ENCODE data around the gene ABCA9. TPM values are rescaled to one million over a fixed set of nuclear protein-coding genes. Genes with fewer than 3 reads are reported as not detected.
"Not testable (repeated sequence)": the region's sequence is repeated elsewhere in the genome, so short reads cannot be mapped to it uniquely, and the experiment has no call there.

The ABCA9 gene
- total RNA-seq, 8 experiments from 2014 or later, result 0.09 to 29.2 (median 0.82) TPM

DNA sequence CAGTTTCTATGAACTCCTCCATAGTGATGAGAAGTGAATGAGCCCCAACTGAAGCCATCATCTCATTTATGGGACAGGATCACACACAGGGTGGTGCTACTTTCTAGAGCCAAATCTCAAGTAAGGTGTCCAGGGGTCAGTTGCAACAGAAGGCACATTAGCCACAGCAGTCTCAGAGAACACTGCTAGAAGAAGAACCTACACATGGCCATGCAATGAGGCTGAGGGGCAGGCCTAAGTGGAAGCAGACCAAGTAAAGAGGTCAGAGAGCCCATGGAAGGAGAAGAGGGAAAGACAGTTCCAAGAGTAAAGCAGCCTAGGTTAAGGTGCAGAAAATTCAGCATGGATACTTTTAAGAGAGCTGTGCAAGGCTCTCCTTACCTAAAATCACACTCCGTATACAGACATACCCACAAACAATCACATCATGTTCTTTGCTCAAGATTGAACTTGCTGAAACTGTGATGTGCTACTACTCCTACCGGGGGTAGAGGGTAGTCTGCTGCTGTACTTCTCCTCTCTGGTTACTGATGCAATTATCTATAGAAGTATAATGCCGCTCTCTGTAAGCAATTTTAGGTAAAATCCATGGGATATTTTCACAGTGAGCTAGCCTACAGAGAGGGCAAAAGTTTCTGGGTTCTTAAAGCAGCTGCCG, 107.3 kb downstream of the ABCA9 start:
- H3K4me1 ChIP-seq (replicated peaks in 1 of 2), result no peaks in the 10 kb centered on the region
- in situ Hi-C loops (cut with MboI; ENCODE audit: low pct_unique_long_range_greater_than_20kb in 2 of 9, low sequenced_read_pairs in 9 of 9, unreplicated experiment in 9 of 9), result loop anchor here in 4 of 9 experiments (25.0 kb wide), 2 partner anchors 166 to 284 kb away; partner anchors contain the start of gene ABCA10 (in 2 of the 4)
- no peak for ATAC-seq (replicated peaks in 6 of 8)
- no peak overlapping the region for H3K4me3 ChIP-seq
- H3K27ac ChIP-seq, result no peak overlapping the region
- 28 to 97% (median 92%) methylated on average over 1 to 4 of the region's 4 CpGs; no CpG with 5 or more reads in 3 of the 10 experiments for WGBS, 10 experiments

DNA sequence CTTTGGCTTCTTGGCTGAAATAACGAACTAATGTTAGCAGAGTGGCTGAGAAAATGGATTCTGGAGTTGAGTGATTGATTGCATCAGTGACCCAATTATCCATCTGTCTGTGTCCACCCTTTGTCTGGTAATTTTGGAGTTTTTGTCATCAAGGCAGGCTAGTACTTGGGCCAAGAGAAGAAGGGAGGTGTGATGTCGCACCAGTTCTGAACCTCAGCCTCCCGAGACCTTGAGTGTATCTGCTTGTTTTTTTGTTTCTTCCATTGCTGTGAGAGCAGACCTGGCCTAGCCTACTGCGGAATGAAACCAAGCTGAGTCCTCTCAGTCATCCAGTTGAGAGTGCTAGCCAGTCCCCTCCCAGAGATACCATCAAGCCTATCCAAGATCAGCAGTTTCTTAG, 110.0 kb downstream of the ABCA9 start:
- 39 to 96% (median 72%) methylated on average over 1 to 4 of the region's 4 CpGs; no CpG with 5 or more reads in 1 of the 10 experiments for WGBS, 10 experiments
- H3K4me3 ChIP-seq, result no peak overlapping the region
- H3K27ac ChIP-seq, result no peak overlapping the region
- ATAC-seq (replicated peaks in 6 of 8), result no peak
- H3K4me1 ChIP-seq (replicated peaks in 1 of 2), result no peaks in the 10 kb centered on the region
- in situ Hi-C loops (cut with MboI; ENCODE audit: low pct_unique_long_range_greater_than_20kb in 2 of 9, low sequenced_read_pairs in 9 of 9, unreplicated experiment in 9 of 9), result loop anchor here in 4 of 9 experiments (25.0 kb wide), 2 partner anchors 163 to 287 kb away; partner anchors contain the start of gene ABCA10 (in 2 of the 4)

DNA sequence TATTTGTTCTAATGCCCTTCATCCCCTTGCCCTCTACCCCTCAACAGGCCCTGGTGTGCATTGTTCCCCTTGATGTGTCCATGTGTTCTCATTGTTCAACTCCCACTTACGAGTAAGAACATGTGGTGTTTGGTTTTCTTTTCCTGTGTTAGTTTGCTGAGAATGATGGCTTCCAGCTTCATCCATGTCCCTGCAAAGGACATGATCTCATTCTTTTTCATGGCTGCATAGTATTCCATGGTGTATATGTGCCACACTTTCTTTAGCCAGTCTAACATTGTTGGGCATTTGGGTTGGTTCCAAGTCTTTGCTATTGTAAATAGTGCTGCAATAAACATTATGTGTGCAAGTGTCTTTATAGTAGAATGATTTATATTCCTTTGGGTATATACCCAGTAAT, 112.9 kb downstream of the ABCA9 start:
- H3K4me1 ChIP-seq (replicated peaks in 1 of 2); ATAC-seq (replicated peaks in 6 of 8); H3K27ac ChIP-seq; in situ Hi-C loops (cut with MboI; ENCODE audit: low pct_unique_long_range_greater_than_20kb in 2 of 9, low sequenced_read_pairs in 9 of 9, unreplicated experiment in 9 of 9); H3K4me3 ChIP-seq: not testable (repeated sequence)
- 60 to 100% (median 89%) methylated on average over 1 of the region's 1 CpG; no CpG with 5 or more reads in 3 of the 10 experiments for WGBS, 10 experiments

DNA sequence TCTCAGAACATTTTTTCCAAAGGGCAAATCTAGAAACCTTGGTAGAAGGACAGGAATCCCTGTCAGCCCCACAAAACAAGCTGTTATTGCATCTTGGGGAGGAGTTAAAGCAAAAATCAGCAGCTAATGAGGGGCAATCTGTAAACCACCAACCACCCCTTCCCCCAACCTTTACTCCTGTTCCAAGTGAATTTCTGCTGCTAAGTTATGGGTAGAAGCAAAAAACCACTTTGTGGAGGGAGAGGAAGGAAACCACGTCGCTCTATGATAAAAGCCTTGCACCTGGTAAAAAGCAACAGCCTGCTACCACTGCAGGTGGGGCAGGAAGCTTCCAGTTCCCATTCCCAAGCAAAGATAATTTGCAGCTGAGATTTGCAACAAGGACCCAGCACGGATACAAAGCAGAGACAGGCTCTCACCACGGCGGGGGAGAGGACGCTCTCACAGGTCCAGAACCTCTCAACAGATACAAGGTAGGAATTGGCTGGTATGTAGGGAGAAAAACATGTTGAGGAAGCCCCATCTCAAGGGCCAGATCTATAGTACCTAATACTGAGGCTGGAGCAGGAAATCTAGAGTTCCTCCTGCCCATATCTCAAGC, 116.2 kb downstream of the ABCA9 start:
- 83 to 94% (median 91%) methylated on average over 5 to 6 of the region's 6 CpGs; no CpG with 5 or more reads in 6 of the 10 experiments for WGBS, 10 experiments
- Histone ChIP-seq H3K4me3 (no peak overlapping the region), H3K4me1 (replicated peaks in 1 of 2) (no peaks in the 10 kb centered on the region), H3K27ac (no peak overlapping the region)
- in situ Hi-C loops (cut with MboI; ENCODE audit: low pct_unique_long_range_greater_than_20kb in 2 of 9, low sequenced_read_pairs in 9 of 9, unreplicated experiment in 9 of 9), result no loop called here
- ATAC-seq (replicated peaks in 6 of 8), result no peak

DNA sequence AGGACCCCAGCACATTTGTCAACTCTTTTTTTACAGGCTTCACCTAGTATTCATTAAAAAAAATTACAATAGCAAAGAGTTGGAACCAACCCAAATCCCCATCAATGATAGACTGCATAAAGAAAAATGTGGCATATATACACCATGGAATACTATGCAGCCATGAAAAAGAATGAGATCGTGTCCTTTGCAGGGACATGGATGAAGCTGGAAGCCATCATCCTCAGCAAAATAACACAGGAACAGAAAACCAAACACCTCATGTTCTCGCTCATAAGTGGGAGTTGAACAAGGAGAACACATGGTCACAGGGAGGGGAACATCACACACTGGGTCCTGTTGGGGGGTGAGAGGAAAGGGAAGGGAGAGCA, 116.9 kb downstream of the ABCA9 start:
- in situ Hi-C loops (cut with MboI; ENCODE audit: low pct_unique_long_range_greater_than_20kb in 2 of 9, low sequenced_read_pairs in 9 of 9, unreplicated experiment in 9 of 9); H3K4me3 ChIP-seq; H3K27ac ChIP-seq; ATAC-seq (replicated peaks in 6 of 8); H3K4me1 ChIP-seq (replicated peaks in 1 of 2): not testable (repeated sequence)
- 33 to 100% (median 95%) methylated on average over 1 to 2 of the region's 2 CpGs; no CpG with 5 or more reads in 4 of the 10 experiments for WGBS, 10 experiments

DNA sequence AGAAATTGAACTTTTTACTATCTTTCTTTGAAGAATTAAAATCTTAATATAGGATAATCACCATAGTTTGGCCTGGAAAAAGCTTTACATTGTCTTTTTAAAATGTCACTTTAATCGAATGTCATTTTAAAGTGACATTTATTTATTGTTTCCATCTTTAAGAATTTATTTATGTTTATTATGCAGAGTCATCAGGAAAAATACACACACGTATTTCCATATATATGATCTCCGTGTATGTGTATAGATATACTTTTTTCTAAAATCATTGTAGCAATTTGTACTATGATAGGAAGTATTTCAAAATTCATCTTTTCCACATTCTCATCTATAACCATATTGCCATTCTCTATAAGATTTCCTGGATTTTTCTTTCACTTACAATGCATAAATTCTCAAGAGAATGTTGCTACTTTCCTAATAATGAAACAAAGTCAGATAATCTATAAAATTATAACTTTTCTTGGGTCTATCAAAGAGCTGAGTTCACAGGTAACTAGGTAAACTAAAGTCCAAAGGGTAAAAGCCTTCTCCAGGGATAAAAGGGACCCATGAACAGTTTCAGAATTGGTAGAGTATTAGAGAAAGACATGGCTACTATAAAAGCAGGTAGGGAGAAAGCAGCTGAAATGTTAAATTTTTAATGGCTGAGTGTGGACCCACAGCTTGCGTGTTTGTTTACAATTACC, 117.5 kb downstream of the ABCA9 start:
- Histone ChIP-seq H3K4me1 (replicated peaks in 1 of 2) (no peaks in the 10 kb centered on the region), H3K27ac (no peak overlapping the region), H3K4me3 (no peak overlapping the region)
- no peak for ATAC-seq (replicated peaks in 6 of 8)
- in situ Hi-C loops (cut with MboI; ENCODE audit: low pct_unique_long_range_greater_than_20kb in 2 of 9, low sequenced_read_pairs in 9 of 9, unreplicated experiment in 9 of 9), result no loop called here
- WGBS, 10 experiments, result 40 to 100% (median 74%) methylated on average over 2 to 4 of the region's 4 CpGs

DNA sequence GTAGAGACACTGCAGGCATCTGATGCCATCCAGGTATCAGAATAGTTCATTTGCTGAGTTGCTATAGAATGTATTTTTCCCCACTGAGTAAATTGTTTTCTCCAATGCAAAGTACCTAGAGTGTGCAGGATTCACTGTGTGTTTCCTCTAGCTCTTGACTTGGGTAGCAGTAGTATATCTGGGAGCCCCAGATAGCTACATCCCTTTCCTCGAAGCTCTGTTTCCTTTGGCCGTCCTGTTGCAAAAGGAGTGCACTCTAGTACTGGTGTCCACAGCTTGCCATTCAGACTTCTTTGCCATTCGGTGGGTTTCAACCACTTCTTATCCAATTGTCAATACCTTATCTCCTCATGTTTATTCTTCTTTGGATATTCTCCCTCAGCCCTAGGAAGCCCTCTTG, 118.3 kb downstream of the ABCA9 start:
- H3K4me1 ChIP-seq (replicated peaks in 1 of 2), result no peaks in the 10 kb centered on the region
- in situ Hi-C loops (cut with MboI; ENCODE audit: low pct_unique_long_range_greater_than_20kb in 2 of 9, low sequenced_read_pairs in 9 of 9, unreplicated experiment in 9 of 9), result no loop called here
- H3K4me3 ChIP-seq, result no peak overlapping the region
- WGBS, 10 experiments, result 50 to 100% (median 94%) methylated on average over 1 to 3 of the region's 3 CpGs; no CpG with 5 or more reads in 2 of the 10 experiments
- ATAC-seq (replicated peaks in 6 of 8), result no peak
- no peak overlapping the region for H3K27ac ChIP-seq

DNA sequence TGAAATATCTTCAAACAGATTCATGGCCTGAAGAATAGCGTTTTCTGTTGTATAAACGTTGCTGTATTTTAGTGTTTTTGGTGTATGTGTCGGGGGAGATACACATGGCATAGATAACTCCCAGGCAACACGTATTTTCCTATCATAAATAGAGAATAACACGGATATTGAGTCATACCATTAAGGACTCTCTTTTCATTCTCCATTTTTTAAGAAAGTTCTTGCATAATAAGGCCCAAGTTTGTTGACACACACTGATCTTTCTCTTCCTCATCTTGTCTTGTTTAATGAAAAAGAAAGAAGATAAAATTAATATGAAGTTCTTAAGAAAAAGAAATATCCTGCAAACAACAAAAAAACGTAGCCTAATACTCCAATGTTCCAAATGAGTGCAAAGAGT, 119.0 kb downstream of the ABCA9 start:
- Histone ChIP-seq H3K4me3 (no peak overlapping the region), H3K27ac (no peak overlapping the region), H3K4me1 (replicated peaks in 1 of 2) (no peaks in the 10 kb centered on the region)
- 17 to 86% (median 71%) methylated on average over 4 to 6 of the region's 6 CpGs; no CpG with 5 or more reads in 2 of the 10 experiments for WGBS, 10 experiments
- in situ Hi-C loops (cut with MboI; ENCODE audit: low pct_unique_long_range_greater_than_20kb in 2 of 9, low sequenced_read_pairs in 9 of 9, unreplicated experiment in 9 of 9), result no loop called here
- ATAC-seq (replicated peaks in 6 of 8), result no peak

DNA sequence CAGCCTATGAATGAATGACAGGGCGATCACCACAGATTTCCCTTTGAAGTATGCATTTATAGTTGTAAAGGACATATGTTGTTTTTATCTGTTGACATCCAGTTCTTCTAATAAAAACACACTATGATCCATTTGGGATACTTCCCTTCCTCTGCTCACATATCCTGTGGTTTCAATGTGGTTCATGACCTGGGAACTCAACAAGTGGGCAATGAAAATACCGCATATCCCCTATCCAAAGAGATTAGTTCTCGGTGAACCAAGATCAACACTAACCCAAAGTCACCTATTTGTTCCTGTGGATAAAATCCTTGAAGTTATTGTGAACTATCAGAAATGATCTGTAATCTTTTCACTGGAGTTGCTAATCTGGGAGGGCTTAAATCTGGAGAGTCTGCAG, 121.5 kb downstream of the ABCA9 start:
- H3K4me1 ChIP-seq (replicated peaks in 1 of 2), result no peaks in the 10 kb centered on the region
- ATAC-seq (replicated peaks in 6 of 8), result no peak
- no peak overlapping the region for H3K27ac ChIP-seq
- in situ Hi-C loops (cut with MboI; ENCODE audit: low pct_unique_long_range_greater_than_20kb in 2 of 9, low sequenced_read_pairs in 9 of 9, unreplicated experiment in 9 of 9), result no loop called here
- whole genome bisulfite sequencing, 10 experiments, result 0 to 100% (median 67%) methylated on average over 1 to 3 of the region's 3 CpGs; no CpG with 5 or more reads in 1 of the 10 experiments
- H3K4me3 ChIP-seq, result no peak overlapping the region

DNA sequence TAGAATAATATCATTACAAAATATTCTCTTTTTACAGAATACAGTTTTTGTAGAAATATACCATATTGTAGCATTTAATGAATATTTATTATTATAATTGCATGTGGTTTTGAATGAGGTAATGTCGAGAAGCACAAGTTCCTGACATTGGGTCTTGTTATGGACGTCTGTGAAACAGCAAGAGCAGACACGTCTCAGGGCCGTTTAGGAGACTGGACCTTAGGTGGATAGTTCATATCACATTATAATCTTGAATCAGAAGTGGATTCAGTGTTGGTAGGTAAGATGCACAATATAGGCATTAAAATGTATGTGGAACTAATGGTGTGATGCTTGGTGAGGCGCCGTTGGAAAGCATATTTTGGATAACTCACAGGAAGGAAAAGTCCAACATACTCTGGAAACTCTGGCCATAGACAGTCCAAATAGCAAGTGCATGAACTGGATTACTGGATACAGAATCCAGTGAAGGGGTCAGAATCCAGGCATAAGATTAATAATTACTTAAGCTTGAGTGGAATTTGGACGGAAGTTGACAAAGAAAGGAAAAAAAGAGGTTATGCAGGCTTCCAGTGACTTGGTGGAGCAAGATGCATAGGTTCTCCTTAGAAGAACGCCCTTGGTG, 122.7 kb downstream of the ABCA9 start:
- WGBS, 10 experiments, result 39 to 100% (median 69%) methylated on average over 2 to 7 of the region's 8 CpGs; no CpG with 5 or more reads in 1 of the 10 experiments
- Histone ChIP-seq H3K27ac (no peak overlapping the region), H3K4me3 (no peak overlapping the region), H3K4me1 (replicated peaks in 1 of 2) (no peaks in the 10 kb centered on the region)
- in situ Hi-C loops (cut with MboI; ENCODE audit: low pct_unique_long_range_greater_than_20kb in 2 of 9, low sequenced_read_pairs in 9 of 9, unreplicated experiment in 9 of 9), result no loop called here
- ATAC-seq (replicated peaks in 6 of 8), result no peak

DNA sequence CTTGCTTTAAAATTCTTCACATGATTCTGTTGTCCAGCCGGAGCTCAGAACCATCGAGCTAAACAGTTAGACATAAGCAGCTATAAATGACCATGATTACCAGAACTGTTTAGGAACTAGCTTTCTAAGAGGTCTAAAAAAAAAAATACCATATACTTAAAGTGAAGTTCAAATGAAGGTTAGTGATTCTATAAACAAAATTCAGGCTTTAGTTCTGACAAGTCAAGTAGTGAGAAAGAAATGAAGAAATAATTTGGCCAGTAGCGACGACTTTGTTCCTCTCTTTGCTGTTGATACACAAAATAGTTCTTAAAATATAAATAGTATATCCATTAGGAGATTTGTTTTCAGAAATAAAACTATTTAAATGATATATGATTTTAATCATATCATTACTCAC, 133.2 kb downstream of the ABCA9 start:
- H3K4me3 ChIP-seq, result no peak overlapping the region
- WGBS, 10 experiments, result 56 to 98% (median 74%) methylated on average over 3 to 4 of the region's 4 CpGs
- no peak overlapping the region for H3K27ac ChIP-seq
- ATAC-seq (replicated peaks in 6 of 8), result no peak
- in situ Hi-C loops (cut with MboI; ENCODE audit: low pct_unique_long_range_greater_than_20kb in 2 of 9, low sequenced_read_pairs in 9 of 9, unreplicated experiment in 9 of 9), result no loop called here
- no peaks in the 10 kb centered on the region for H3K4me1 ChIP-seq (replicated peaks in 1 of 2)

DNA sequence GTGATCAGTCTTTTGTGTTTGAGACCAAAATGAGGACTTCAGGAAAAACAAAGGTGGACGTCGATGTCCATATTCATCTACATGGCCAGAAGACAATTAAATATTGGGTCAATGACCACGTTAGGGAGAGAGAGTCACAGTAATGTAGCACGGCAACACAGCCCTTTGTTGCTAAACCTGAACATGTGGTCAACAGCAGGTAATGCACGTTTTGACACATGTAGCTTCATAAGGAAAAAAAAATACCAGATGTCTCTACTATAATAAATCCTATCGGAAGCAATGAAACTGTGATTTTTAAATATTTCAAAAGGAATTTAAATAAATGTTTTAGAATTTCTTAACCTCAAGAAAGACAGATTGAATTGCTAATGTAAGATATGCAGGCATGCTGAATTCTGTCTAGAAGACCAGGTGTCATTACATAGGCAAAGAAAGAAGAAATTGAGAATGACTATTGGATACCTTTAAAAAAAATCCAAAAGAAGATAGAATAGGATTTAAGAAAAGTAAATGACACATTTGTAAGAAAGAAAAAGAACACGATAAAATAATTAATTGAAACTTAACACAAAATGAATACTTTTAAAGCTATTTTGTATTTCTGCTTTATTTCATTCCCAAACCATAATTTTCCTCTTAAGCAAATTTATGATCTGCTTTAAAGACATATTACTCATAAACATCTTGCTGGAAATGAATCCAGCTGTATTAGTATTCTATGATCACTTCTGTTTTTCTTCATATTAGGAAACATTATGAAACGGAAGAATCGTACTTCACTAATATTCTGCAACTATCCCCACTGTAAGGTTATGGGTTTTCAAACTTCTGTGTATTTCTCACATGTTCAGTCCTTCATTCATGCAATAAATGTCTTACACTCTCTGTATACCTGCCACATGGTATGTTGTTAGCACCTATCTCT, 135.7 kb downstream of the ABCA9 start:
- Histone ChIP-seq H3K4me3 (no peak overlapping the region), H3K4me1 (replicated peaks in 1 of 2) (no peaks in the 10 kb centered on the region)
- 29 to 98% (median 78%) methylated on average over 5 to 9 of the region's 9 CpGs for WGBS, 10 experiments

More for the DNA sequence above, 135.7 kb downstream of the ABCA9 start:
- H3K27ac ChIP-seq, result no peak overlapping the region
- ATAC-seq (replicated peaks in 6 of 8), result peak in 2 of 8 experiments; percentile 72 to 74
- in situ Hi-C loops (cut with MboI; ENCODE audit: low pct_unique_long_range_greater_than_20kb in 2 of 9, low sequenced_read_pairs in 9 of 9, unreplicated experiment in 9 of 9), result no loop called here

All from motor neuron (in vitro differentiated cells).